Suppressor macrophage treated with lipopolysaccharide for 4 hours (primary cell): ENCODE results near the gene CELF2.

ENCODE experiments used
- DNase-seq: peaks from one replicate; pipeline ENCODE4 v3.0.0-alpha.2; 2020

Gene CELF2

GRCh38 chr10:11063856-11064255 is 46.2 kb downstream of the CELF2 start:
- DNase-seq: no peak

- DNase-seq: no peak
These were observed 47.2 kb downstream of the CELF2 start for GRCh38 chr10:11064832-11065231.

- DNase-seq: no peak
These were observed 47.9 kb downstream of the CELF2 start for GRCh38 chr10:11065567-11065966.

- no peak for DNase-seq
These were observed 48.8 kb downstream of the CELF2 start for GRCh38 chr10:11066520-11066919.

GRCh38 chr10:11068861-11069633 is 51.4 kb downstream of the CELF2 start:
- no peak for DNase-seq

- DNase-seq: no peak
These were observed 55.7 kb downstream of the CELF2 start for GRCh38 chr10:11073410-11073809.

- peak; percentile 12 for DNase-seq
These were observed 57.0 kb downstream of the CELF2 start for GRCh38 chr10:11074536-11075267.

GRCh38 chr10:11076221-11076620 is 58.5 kb downstream of the CELF2 start:
- no peak for DNase-seq

- no peak for DNase-seq
These were observed 62.9 kb downstream of the CELF2 start for GRCh38 chr10:11080564-11080984.

GRCh38 chr10:11081408-11081807 is 63.7 kb downstream of the CELF2 start:
- no peak for DNase-seq

GRCh38 chr10:11082526-11082925 is 64.9 kb downstream of the CELF2 start:
- DNase-seq: no peak

- no peak for DNase-seq
These were observed 65.4 kb downstream of the CELF2 start for GRCh38 chr10:11083051-11083450.

- DNase-seq: no peak
These were observed 67.9 kb downstream of the CELF2 start for GRCh38 chr10:11085545-11085944.

- no peak for DNase-seq
These were observed 68.6 kb downstream of the CELF2 start for GRCh38 chr10:11086177-11086840.

- no peak for DNase-seq
These were observed 69.7 kb downstream of the CELF2 start for GRCh38 chr10:11087372-11087771.

- DNase-seq: no peak
These were observed 71.0 kb downstream of the CELF2 start for GRCh38 chr10:11088709-11089108.

- no peak for DNase-seq
These were observed 71.6 kb downstream of the CELF2 start for GRCh38 chr10:11089272-11089671.

- DNase-seq: no peak
These were observed 73.9 kb downstream of the CELF2 start for GRCh38 chr10:11091517-11092102.

- DNase-seq: no peak
These were observed 76.4 kb downstream of the CELF2 start for GRCh38 chr10:11093771-11094736.

GRCh38 chr10:11095374-11095801 is 77.7 kb downstream of the CELF2 start:
- DNase-seq: peak; percentile 16

GRCh38 chr10:11096422-11096821 is 78.8 kb downstream of the CELF2 start:
- no peak for DNase-seq

- no peak for DNase-seq
These were observed 80.0 kb downstream of the CELF2 start for GRCh38 chr10:11097686-11098085.
